Neural cell (in vitro differentiated cells): ENCODE data around the gene LDAF1.

Source experiments
- CTCF ChIP-seq: fragments of 450-650 bp; IDR thresholded peaks from 2 replicates; pipeline ENCODE4 v1.5.1; 2014; ENCODE audit warnings: antibody characterized with exemption, mild to moderate bottlenecking, moderate library complexity; ENCODE audit not compliant: poor library complexity, severe bottlenecking
- EP300 ChIP-seq: fragments of 450-650 bp; conservative IDR thresholded peaks from 2 replicates; pipeline ENCODE4 v1.6.1; 2014; ENCODE audit warnings: antibody characterized with exemption, mild to moderate bottlenecking, moderate library complexity; ENCODE audit not compliant: poor library complexity, severe bottlenecking
- EZH2 ChIP-seq: fragments of 200-600, 300-800 bp; shearing (Covaris generic), sonication (generic); IDR thresholded peaks from 2 replicates; pipeline ENCODE4 v1.6.1; 2014; ENCODE audit warnings: antibody characterized with exemption, low read length, borderline replicate concordance, mild to moderate bottlenecking; ENCODE audit not compliant: insufficient read depth, poor library complexity, severe bottlenecking
- MXI1 ChIP-seq: fragments of 450-650 bp; conservative IDR thresholded peaks from 2 replicates; pipeline ENCODE4 v1.6.1; 2014; ENCODE audit warnings: antibody characterized with exemption, mild to moderate bottlenecking; ENCODE audit not compliant: poor library complexity, severe bottlenecking
- SMC3 ChIP-seq: fragments of 450-650 bp; conservative IDR thresholded peaks from 2 replicates; pipeline ENCODE4 v1.6.1; 2014; ENCODE audit warnings: antibody characterized with exemption, mild to moderate bottlenecking, moderate library complexity; ENCODE audit not compliant: poor library complexity

GRCh38 chr16:21175397-21175796 is 16.9 kb downstream of the LDAF1 start:
- no peak for TF ChIP-seq CTCF
- TF ChIP-seq EZH2, result no peak
- TF ChIP-seq EP300, result no peak
- no peak for TF ChIP-seq MXI1
- TF ChIP-seq SMC3, result no peak
